Measurements from ENCODE around the gene BCL2L2.
A peak's percentile ranks its signal among the peaks of the same experiment; 100 is the strongest.

BCL2L2 gene

DNA sequence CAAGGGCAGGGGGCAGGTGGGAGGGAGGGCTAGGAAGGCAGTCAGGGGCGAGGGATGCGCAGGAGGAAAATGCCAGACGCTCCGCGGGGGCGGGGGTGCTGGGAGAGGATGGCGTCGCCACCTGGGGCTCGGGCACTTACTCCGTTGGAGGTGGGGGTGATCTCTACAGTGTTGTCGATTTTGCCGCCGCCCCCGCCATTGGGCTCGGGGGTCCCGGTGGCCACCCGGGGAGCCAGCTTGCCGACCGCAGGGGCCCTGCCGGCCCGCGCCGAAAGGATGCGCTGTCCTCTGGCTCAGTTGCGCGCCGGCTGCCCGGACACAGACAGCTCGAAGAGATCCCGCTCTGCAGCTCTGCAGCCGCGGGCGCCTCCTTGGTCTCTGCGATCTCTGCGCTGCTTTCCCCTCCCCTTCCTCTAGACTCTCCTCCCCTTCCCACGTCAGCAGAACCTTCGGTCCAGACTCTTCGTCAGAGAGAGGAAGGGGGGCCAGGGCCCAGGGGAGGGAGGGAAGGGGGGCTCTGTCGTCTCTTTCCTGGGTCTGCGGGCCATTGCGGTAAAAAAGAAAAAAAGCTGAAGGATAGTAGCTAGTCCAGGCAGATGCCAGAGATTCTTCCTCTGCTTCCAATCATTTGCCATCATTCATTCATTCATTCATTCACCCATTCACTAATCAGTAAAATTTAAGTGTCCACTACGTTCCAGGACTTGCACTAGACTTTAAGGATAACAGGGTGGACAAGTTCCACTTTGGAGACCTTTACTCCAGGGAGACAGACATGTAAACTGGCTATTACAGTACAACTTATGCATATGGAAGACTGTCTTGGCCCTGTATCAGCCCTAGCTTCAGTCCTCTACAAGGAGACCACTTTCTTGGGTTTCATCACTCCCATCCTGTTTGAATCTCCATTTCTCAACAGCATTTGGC is 46.1 kb downstream of the BCL2L2 start, which contains the start of gene SLC22A17:
TSS of gene SLC22A17 (minus strand) at position 382 of the 927 bp plus-strand sequence.
- Mint-ChIP-seq H3K36me3 (ENCODE audit: low read depth) (peaks cover 2% of the 10 kb centered on the region), H3K9me3 (no peaks in the 10 kb centered on the region), H3K27me3 (ENCODE audit: low read depth) (peaks cover 45% of the 10 kb centered on the region), H3K4me3 (peak within 1 kb of the TSS; percentile 72), H3K27ac (no peak within 1 kb of the TSS), H3K4me1 (ENCODE audit: low read depth) (peaks cover 7% of the 10 kb centered on the region)

DNA sequence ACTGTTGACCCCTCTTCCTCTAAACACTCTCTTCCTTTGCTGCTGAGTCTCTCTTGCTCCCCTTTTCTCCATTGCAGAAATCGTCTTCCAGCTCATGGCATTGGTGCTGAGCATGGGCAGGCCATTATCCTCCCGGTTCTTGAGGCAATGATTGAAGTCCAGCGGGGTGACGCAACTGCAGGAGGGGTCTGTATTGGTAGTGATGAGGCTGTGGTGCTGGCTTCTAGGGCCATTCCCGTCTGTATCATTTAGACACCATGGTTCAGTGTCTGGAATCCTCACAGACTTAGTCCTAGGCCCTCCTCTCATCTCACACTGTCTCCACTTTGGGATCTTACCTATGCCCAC is 46.8 kb downstream of the BCL2L2 start:
- no peak overlapping the region for H3K27ac Mint-ChIP-seq

DNA sequence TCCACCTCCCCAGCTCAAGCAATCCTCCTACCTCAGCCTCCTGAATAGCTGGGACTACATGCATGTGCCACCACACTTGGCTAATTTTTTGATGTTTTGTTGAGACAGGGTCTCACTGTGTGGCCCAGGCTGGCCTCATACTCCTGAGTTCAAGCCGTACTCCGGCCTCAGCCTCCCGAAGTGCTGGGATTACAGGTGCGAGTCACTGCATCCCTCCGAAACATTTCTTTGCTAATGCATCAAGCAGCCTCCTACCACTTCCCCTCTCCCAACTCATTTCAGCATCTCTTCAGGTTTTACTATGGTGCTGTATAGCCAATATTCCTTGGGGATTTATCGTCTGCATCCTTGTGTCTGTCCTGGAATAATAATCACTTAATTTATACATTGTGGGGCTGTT is 48.4 kb downstream of the BCL2L2 start:
- no peak overlapping the region for H3K27ac Mint-ChIP-seq
- peaks cover 45% of the 10 kb centered on the region for H3K27me3 Mint-ChIP-seq (ENCODE audit: low read depth)
- peaks cover 7% of the 10 kb centered on the region for H3K4me1 Mint-ChIP-seq (ENCODE audit: low read depth)
- H3K36me3 Mint-ChIP-seq (ENCODE audit: low read depth) = peaks cover 2% of the 10 kb centered on the region
- H3K4me3 Mint-ChIP-seq = no peak overlapping the region
- H3K9me3 Mint-ChIP-seq = no peaks in the 10 kb centered on the region

More for the DNA sequence above, 46.8 kb downstream of the BCL2L2 start:
- peaks cover 2% of the 10 kb centered on the region for H3K36me3 Mint-ChIP-seq (ENCODE audit: low read depth)
- H3K4me3 Mint-ChIP-seq = peak overlapping the region; percentile 72
- H3K9me3 Mint-ChIP-seq = no peaks in the 10 kb centered on the region
- H3K27me3 Mint-ChIP-seq (ENCODE audit: low read depth) = peaks cover 45% of the 10 kb centered on the region
- peaks cover 7% of the 10 kb centered on the region for H3K4me1 Mint-ChIP-seq (ENCODE audit: low read depth)

DNA sequence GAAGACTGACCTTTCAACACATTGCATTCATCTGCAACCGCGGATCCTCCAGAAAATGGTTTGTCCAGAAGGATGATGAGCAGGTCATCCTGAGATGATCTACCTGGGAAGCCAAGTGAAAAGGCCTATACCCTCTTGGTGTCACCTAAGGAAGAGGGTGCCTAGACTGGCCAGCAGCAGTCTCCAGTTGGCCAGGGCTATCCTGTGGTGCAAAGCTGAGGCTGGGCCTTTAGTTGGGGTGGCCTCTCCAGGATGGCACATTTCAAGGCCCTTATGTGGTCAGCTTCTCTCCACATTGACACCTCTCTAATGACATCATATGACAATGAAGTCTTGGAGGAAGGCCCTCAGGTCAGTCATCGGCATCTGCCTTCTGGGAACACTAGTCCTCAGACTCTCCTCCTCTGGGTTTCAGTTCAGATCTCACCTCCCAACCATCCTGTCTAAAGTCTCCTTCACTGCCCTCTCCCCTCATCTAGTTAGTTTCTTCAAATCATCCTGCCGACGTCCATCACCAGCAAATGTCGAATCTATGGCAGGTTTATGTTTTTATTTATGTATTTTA is 49.3 kb downstream of the BCL2L2 start:
- peaks cover 35% of the 10 kb centered on the region for H3K27me3 Mint-ChIP-seq (ENCODE audit: low read depth)
- H3K36me3 Mint-ChIP-seq (ENCODE audit: low read depth) = no peaks in the 10 kb centered on the region
- H3K4me3 Mint-ChIP-seq = no peak overlapping the region
- H3K27ac Mint-ChIP-seq = no peak overlapping the region
- peaks cover 4% of the 10 kb centered on the region for H3K4me1 Mint-ChIP-seq (ENCODE audit: low read depth)
- no peaks in the 10 kb centered on the region for H3K9me3 Mint-ChIP-seq

DNA sequence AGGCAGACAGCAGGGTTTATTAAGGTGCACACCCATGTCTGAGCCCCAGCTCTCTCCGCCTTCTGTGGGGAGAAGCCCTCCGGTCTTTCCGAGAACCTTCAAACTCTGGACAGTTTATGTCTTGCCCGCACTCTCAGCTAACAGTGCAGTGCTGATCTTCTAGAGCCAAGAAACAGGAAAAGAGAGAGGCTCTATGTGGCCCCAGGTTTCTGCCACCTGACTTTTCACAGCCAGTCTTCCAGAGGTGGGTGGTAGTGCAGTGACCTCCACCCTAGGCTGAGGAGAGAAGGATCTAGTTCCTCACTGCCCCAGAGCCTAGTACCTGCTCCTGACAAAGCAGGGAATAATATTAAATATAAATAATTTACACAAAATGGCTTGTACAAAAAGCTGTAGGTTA is 50.0 kb downstream of the BCL2L2 start:
- Mint-ChIP-seq H3K27ac (no peak overlapping the region), H3K4me3 (no peak overlapping the region), H3K36me3 (ENCODE audit: low read depth) (no peaks in the 10 kb centered on the region), H3K9me3 (no peaks in the 10 kb centered on the region), H3K27me3 (ENCODE audit: low read depth) (peaks cover 32% of the 10 kb centered on the region), H3K4me1 (ENCODE audit: low read depth) (peaks cover 4% of the 10 kb centered on the region)

DNA sequence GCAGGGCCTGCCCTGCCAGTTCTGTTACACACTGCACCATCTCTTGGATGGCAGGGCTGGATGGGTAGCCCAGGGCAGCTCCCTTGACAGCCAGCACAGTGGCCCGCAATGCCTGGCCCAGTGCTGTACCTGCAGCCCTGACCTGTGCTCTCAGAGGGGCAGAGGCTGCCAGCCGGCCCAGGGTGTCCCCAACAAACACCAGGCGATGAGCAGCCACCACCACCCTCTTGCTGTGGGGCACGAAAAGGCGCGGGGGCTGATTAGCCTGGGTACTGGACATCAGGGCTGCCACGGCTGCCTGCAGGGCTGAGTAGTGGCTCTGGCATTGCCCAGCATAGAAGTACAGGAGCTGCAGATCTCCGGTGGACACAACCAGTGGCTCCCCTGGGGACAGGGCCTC is 50.6 kb downstream of the BCL2L2 start:
- no peaks in the 10 kb centered on the region for H3K9me3 Mint-ChIP-seq
- H3K4me1 Mint-ChIP-seq (ENCODE audit: low read depth) = peaks cover 4% of the 10 kb centered on the region
- no peak overlapping the region for H3K27ac Mint-ChIP-seq
- H3K4me3 Mint-ChIP-seq = no peak overlapping the region
- H3K27me3 Mint-ChIP-seq (ENCODE audit: low read depth) = peaks cover 33% of the 10 kb centered on the region
- no peaks in the 10 kb centered on the region for H3K36me3 Mint-ChIP-seq (ENCODE audit: low read depth)

DNA sequence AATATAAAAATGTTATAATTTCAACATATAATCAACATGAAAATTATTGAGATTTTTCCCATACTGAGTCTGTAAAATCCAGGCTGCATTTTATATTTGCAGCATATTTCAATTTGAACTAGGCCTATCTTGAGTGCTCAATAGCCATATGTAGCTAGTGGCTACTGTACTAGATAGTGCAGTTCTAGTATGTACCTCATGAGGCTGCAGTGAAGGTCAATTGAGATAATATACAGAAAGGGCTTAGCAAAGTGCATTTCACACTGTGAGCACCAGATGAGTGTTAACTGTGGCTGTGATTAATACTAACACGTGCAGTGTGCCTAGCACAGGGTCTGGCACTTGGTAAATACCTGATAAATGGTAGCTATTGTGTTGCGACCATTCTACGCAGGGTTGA is 51.4 kb downstream of the BCL2L2 start:
- Mint-ChIP-seq H3K27me3 (ENCODE audit: low read depth) (peaks cover 28% of the 10 kb centered on the region), H3K9me3 (no peaks in the 10 kb centered on the region), H3K4me1 (ENCODE audit: low read depth) (peaks cover 2% of the 10 kb centered on the region), H3K4me3 (no peak overlapping the region), H3K27ac (no peak overlapping the region), H3K36me3 (ENCODE audit: low read depth) (no peaks in the 10 kb centered on the region)

DNA sequence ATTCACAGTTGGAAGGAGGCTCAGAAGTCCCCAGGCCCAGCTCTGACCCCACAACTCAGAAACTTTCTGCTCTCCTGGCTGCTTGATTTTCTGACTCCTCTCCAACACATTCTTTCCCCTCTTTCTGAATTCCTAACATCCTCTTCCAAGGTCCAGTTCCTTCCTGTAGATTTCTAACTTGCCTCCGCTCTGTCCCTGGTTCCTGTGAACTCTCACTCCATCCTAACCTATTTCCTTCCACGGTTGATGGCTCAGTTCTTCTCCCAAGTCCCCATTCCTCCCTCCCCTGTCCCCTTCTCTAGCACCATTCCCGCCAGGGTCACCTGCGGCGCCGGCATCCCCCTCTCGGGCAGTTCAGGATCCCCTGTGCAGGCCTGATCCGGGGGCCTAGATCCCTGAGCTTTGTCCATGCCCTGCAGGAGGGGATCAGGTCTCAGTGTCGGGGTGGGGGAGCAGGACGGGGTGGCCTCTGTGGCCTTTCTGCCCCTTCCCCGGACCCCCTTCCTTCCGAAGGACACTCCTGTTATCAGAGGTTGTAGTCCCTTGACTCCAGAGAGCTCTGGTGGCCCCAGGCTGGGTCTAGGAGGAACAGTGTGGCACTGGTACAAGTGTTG is 52.0 kb downstream of the BCL2L2 start:
- no peaks in the 10 kb centered on the region for H3K9me3 Mint-ChIP-seq
- peaks cover 25% of the 10 kb centered on the region for H3K27me3 Mint-ChIP-seq (ENCODE audit: low read depth)
- no peaks in the 10 kb centered on the region for H3K36me3 Mint-ChIP-seq (ENCODE audit: low read depth)
- no peak overlapping the region for H3K27ac Mint-ChIP-seq
- no peaks in the 10 kb centered on the region for H3K4me1 Mint-ChIP-seq (ENCODE audit: low read depth)
- no peak overlapping the region for H3K4me3 Mint-ChIP-seq

DNA sequence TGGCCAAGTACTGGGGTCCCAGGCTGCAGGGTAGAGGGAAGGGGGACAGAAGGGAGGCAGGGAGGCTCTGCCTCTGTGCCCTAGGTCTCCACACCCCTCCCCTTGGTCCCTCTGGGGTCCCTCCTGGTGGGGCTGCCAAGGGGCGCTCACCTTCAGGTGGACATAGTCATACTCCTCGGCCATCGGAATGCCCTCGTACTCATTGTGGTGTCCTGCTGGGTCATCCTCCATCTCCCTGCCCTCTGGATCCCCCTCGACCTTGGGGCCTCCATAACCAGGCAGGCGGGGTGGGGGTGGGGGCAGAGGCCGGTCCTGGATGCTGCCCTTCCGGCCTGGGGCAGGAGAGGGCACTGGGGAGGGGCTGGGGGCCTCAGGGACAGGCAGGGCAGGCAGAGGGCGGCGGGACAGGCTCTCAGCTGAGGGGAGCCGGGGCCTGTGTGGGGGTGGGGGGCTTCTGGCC is 52.6 kb downstream of the BCL2L2 start:
- Mint-ChIP-seq H3K9me3 (no peaks in the 10 kb centered on the region), H3K36me3 (ENCODE audit: low read depth) (no peaks in the 10 kb centered on the region), H3K4me3 (no peak overlapping the region), H3K4me1 (ENCODE audit: low read depth) (no peaks in the 10 kb centered on the region), H3K27me3 (ENCODE audit: low read depth) (peaks cover 25% of the 10 kb centered on the region), H3K27ac (no peak overlapping the region)

DNA sequence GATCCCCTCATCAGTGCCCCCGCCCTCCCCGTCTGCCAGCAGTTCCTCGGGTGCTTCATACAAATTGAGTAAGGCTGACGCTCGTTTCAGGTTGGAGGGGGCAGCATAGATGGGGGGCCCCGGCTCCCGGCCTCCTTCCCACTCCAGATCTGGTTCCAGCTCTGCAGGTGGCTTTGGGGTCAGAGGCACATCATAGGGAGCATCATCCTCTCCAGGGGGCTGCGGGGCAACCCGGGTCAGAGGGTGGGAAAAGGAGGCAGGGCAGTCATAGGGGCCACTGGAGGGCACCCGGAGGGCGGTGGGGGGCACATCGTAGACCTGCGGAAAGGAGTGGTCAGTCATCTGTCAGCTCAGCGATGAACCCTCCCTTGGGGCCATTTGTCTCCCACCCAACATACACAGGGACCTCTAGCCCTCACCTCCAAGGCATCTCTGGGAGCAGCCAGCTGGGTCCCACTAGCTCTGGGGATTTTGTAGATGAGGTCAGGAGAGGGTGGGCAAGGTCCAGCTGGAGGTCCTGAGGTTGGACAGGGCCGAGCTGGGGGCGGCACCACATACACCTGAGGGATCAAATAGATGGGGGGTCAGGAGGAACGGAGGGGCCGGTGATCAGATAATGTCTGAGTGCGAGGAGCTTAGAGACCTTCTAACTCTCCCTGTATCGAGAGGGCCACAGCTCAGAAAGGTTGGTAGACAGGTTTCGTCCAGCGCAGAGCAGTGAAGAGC is 53.3 kb downstream of the BCL2L2 start:
- Mint-ChIP-seq H3K36me3 (ENCODE audit: low read depth) (no peaks in the 10 kb centered on the region), H3K9me3 (no peaks in the 10 kb centered on the region), H3K27ac (no peak overlapping the region), H3K4me1 (ENCODE audit: low read depth) (no peaks in the 10 kb centered on the region), H3K4me3 (no peak overlapping the region), H3K27me3 (ENCODE audit: low read depth) (peaks cover 25% of the 10 kb centered on the region)

DNA sequence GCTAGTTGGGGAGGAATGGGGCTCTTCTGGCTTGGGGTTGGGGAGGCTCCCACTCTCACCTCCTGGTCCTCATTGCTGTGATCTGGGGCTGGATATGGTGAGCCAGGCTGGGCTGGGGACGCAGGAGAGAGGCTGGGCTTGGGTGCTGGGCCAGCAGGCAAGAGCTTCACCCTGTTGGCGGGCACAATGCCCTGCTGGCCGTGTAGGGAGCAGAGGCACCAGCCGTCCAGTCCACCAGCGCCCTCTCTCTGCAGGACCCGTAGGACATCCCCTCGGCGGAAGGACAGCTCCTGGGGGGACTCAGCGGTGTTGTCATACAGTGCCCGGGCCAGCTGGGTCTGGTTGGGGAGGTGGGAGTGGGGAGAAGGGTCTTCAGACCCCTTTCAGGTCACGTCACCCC is 53.9 kb downstream of the BCL2L2 start:
- Mint-ChIP-seq H3K9me3 (no peaks in the 10 kb centered on the region), H3K27me3 (ENCODE audit: low read depth) (peaks cover 20% of the 10 kb centered on the region), H3K27ac (no peak overlapping the region), H3K4me3 (no peak overlapping the region), H3K36me3 (ENCODE audit: low read depth) (no peaks in the 10 kb centered on the region), H3K4me1 (ENCODE audit: low read depth) (no peaks in the 10 kb centered on the region)

DNA sequence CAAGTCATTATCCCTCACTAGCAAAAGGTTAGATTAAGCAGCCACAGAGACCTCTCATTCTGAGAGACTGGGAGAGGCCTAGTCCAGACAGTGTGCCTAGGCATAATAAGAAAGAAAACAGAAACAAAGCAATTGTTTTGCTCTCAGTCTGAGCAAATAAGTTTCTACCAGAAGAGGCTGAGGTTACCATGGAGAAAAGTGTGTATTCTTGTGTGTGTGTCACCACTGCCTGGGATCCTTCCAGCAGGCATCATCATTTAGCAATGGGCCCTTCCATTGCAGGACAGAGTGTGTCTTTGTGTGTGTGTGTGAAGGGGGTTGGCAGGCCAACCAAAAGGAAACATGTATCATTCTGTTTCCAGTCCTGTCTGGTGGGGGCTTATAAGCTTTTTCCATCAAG is 54.7 kb downstream of the BCL2L2 start:
- H3K4me1 Mint-ChIP-seq (ENCODE audit: low read depth) = no peaks in the 10 kb centered on the region
- no peak overlapping the region for H3K4me3 Mint-ChIP-seq
- no peak overlapping the region for H3K27ac Mint-ChIP-seq
- H3K36me3 Mint-ChIP-seq (ENCODE audit: low read depth) = no peaks in the 10 kb centered on the region
- no peaks in the 10 kb centered on the region for H3K9me3 Mint-ChIP-seq
- peaks cover 20% of the 10 kb centered on the region for H3K27me3 Mint-ChIP-seq (ENCODE audit: low read depth)
